ENCODE results near the gene PRDM13.

DNA sequence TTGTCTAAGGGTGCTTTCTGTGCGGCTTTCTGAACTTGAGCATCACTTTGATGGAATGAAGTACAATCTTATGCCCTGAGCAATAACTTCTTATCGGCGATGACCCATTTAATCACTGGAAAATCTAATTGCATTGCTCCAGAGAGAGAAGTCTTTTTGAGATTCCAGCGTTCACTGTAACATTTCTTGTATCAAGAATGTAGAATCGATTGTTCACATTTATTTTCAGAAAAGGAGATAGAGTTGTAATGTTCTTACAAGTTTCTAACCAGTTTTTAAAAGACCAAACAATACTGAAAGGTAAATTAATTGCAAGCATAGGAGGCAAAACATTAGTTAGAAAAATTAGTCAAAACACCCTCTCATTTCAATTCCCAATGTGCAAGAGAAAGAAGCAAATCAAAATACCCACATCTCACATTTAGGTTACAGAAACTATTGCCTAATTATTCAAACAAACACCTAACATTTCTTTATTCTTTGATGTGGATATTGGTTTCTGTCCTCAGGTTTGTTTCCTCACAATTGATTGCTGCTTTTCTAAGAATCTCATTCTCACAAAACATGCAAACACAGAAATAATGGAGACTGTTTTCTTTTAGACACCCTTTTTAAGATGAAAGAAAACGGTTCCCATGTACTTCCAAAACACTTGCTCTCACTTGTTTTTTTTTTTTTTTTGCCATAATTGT is 14.8 kb upstream of the PRDM13 start:
- TF ChIP-seq CTCF (IDR thresholded peaks at IDR 0.05) (no peak), POLR2A (IDR thresholded peaks at IDR 0.05) (no peak)

All from adrenal gland (tissue), 5 donors.